Erythroblast (primary cell): ENCODE data around the gene PTGIR.

ENCODE experiments used
- GATA1 ChIP-seq: IDR thresholded peaks from 2 replicates; pipeline ENCODE4 v1.6.1; 2011; ENCODE audit warnings: low read depth, mild to moderate bottlenecking, control low read depth, low read length, moderate library complexity
- POLR2A ChIP-seq: IDR thresholded peaks from 2 replicates; pipeline ENCODE4 v1.6.1; 2011; ENCODE audit warnings: mild to moderate bottlenecking, low read length

- TF ChIP-seq POLR2A (no peak), GATA1 (no peak)
These were observed at the start of gene PTGIR for GRCh38 chr19:46624958-46625661.
